Transverse colon (tissue), 4 donors: ENCODE measurements around the gene USP34. TPM values are rescaled to one million over a fixed set of nuclear protein-coding genes. Genes with fewer than 3 reads are reported as not detected.

Experiments used
- DNase-seq: peaks from one replicate; pipeline ENCODE4 v3.0.0-alpha.2; 2019
- H3K27ac ChIP-seq, 4 donors: fragments of 200-600 bp; sonication (generic); 2 replicates each; pipeline ENCODE4 v1.5.1; 2016 to 2018; ENCODE audit warnings: inconsistent platforms in 4 of 4
- H3K27me3 ChIP-seq: fragments of 200-600 bp; sonication (generic); 2 replicates; pipeline ENCODE4 v1.5.1; 2017; ENCODE audit warnings: inconsistent platforms
- H3K36me3 ChIP-seq, 4 donors: fragments of 200-600 bp; sonication (generic); 2 replicates each; pipeline ENCODE4 v1.5.1; 2017 to 2019; ENCODE audit warnings: inconsistent platforms in 4 of 4
- H3K4me1 ChIP-seq, 4 donors: fragments of 200-600 bp; sonication (generic); 2 replicates each; pipeline ENCODE4 v1.5.1; 2017 to 2020; ENCODE audit warnings: inconsistent platforms in 4 of 4
- H3K4me3 ChIP-seq, 4 donors: fragments of 200-600 bp; sonication (generic); 1 replicate in 1 of 4; 2 replicates in 3 of 4; pipeline versions ENCODE4 v1.5.1 to v1.6.1; 2017 to 2019; ENCODE audit warnings: inconsistent platforms in 4 of 4
- H3K9me3 ChIP-seq, 2 donors: fragments of 200-600 bp; sonication (generic); 2 replicates each; pipeline ENCODE4 v1.5.1; 2017 to 2019; ENCODE audit warnings: inconsistent platforms in 2 of 2
- EP300 ChIP-seq: sonication (generic); formaldehyde crosslinking; IDR thresholded peaks from one replicate; pipeline ENCODE4 v1.6.1; 2017; ENCODE audit warnings: antibody characterized with exemption, low read depth
- POLR2A ChIP-seq: fragments of 450-650 bp; IDR thresholded peaks from one replicate; pipeline ENCODE4 v1.6.1; 2016; ENCODE audit warnings: antibody characterized with exemption, mild to moderate bottlenecking, moderate library complexity
- POLR2AphosphoS5 ChIP-seq, 3 donors: sonication (generic); formaldehyde crosslinking; IDR thresholded peaks; one replicate each; pipeline ENCODE4 v1.6.1; 2016; ENCODE audit warnings: antibody characterized with exemption in 3 of 3
- WGBS, 2 donors: methylation state at CpG; one replicate each; pipeline ENCODE4 v1.1.5; 2018; ENCODE audit warnings: low coverage in 1 of 2; 5-methylcytosine and 5-hydroxymethylcytosine counted together
- in situ Hi-C, 4 donors: fragments of 200-750 bp; cut with MboI; loops; one replicate each; pipeline versions ENCODE4 v1.15.0 to v1.15.1; 2017; ENCODE audit warnings: low sequenced_read_pairs in 3 of 4, low pct_ligation_motif_present in 1 of 4, low pct_unique_long_range_greater_than_20kb in 1 of 4
- intact Hi-C: fragments of 100-400 bp; cut with DNase I; formaldehyde crosslinking; loops from one replicate; pipeline ENCODE4 v1.15.1; 2023; ENCODE audit warnings: low total_unique reads
- total RNA-seq, 4 donors: library from RNA; depleted of rRNA; stranded (reverse); fragments of >200 nt; gene quantifications; one replicate each; pipeline ENCODE4 v1.1.0, GENCODE V29; 2016
- TF ChIP-seq, protein P1 (sequence below), 5 experiments: fragments of 200-600 bp in 3 of 5; fragments of 450-650 bp in 2 of 5; sonication (generic) in 3 of 5; IDR thresholded peaks; 1 replicate in 2 of 5; 2 replicates in 3 of 5; pipeline ENCODE4 v1.5.1; 2016 to 2017; ENCODE audit warnings: antibody characterized with exemption in 5 of 5, inconsistent platforms in 3 of 5, mild to moderate bottlenecking in 2 of 5, moderate library complexity in 1 of 5

USP34 gene
- total RNA-seq, 4 donors from 2014 or later = 103 to 181 (median 115) TPM

DNA sequence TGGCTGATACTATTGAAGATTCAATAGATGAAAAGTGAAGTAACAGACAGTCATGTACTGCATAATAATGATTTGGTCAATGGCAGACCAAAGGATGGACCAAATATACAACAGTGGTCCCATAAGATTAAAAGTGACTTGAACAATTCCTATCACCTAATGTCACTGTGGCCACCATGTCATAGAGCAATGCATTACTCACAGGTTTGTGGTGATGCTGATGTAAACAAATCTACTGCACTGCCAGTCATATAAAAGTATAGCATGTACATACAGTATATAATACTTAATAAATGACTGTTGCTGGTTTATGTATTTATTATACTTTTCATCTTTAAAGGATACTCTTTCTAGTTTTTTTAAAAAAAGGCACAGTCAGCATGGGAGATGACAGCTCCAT lies 99.9 kb downstream of the USP34 start:
- Histone ChIP-seq H3K27me3 (no peaks in the 10 kb centered on the region), H3K9me3 (no peaks in the 10 kb centered on the region), H3K27ac (no peak overlapping the region), H3K4me3 (no peak overlapping the region), H3K4me1 (no peaks in the 10 kb centered on the region), H3K36me3 (peaks cover 0 to 43% (median 20%) of the 10 kb centered on the region in 4 donors)
- TF ChIP-seq POLR2A = no peak
- TF ChIP-seq POLR2AphosphoS5 (IDR thresholded peaks at IDR 0.05) = no peak
- TF ChIP-seq EP300 = no peak
- TF ChIP-seq, protein P1, sequence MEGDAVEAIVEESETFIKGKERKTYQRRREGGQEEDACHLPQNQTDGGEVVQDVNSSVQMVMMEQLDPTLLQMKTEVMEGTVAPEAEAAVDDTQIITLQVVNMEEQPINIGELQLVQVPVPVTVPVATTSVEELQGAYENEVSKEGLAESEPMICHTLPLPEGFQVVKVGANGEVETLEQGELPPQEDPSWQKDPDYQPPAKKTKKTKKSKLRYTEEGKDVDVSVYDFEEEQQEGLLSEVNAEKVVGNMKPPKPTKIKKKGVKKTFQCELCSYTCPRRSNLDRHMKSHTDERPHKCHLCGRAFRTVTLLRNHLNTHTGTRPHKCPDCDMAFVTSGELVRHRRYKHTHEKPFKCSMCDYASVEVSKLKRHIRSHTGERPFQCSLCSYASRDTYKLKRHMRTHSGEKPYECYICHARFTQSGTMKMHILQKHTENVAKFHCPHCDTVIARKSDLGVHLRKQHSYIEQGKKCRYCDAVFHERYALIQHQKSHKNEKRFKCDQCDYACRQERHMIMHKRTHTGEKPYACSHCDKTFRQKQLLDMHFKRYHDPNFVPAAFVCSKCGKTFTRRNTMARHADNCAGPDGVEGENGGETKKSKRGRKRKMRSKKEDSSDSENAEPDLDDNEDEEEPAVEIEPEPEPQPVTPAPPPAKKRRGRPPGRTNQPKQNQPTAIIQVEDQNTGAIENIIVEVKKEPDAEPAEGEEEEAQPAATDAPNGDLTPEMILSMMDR (IDR thresholded peaks at IDR 0.05) = no peak
- in situ Hi-C loops (no loop called here), intact Hi-C loops (no loop called here)
- no peak for DNase-seq

DNA sequence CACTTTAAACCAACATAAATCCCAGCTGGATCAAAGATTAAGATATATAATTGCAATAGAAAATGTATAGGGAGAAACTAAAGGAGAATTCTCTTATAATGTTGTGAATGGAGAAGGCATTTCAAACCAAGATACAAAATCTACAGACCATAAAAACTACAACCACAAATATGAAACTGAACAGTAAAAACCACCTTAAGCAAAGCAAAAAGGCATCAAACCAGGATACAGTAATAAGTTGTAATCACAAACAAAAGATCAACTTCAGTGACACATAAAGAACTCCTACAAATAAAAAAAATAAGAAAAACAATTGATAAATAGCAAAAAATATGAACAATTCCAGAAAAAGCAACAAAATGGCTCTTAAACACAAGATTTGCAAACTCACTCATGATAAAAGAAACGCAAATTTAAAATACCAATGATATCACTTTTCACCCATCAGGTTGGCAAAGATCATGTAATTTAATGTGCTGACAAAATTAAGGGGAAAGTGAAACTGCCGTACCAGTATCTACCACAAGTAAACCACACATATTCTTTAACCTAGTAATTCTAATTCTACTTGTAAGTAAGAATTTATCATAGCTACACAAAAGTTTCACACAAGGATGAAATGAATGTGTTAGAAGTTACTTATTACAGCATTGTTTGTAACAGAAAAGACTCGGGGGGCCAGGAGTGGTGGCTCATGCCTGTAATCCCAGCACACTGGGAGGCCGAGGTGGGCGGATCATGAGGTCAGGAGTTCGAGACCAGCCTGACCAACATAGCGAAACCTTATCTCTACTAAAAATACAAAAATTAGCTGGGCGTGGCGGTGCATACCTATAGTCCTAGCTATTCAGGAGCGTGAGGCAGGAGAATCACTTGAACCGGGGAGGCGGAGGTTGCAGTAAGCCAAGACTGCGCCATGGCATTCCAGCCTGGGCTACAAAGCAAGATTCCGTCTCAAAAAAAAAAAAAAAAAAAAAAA lies 101.9 kb downstream of the USP34 start:
- DNase-seq = no peak
- Histone ChIP-seq H3K4me3 (no peak overlapping the region), H3K36me3 (peaks cover 0 to 35% (median 13%) of the 10 kb centered on the region in 4 donors), H3K4me1 (peaks cover 0 to 4% (median 0%) of the 10 kb centered on the region in 4 donors), H3K9me3 (no peaks in the 10 kb centered on the region), H3K27ac (no peak overlapping the region), H3K27me3 (no peaks in the 10 kb centered on the region)
- WGBS, 2 donors = 63 to 90% methylated on average over 2 to 14 of the region's 14 CpGs
- in situ Hi-C loops (no loop called here), intact Hi-C loops (no loop called here)
- TF ChIP-seq EP300 (no peak), POLR2AphosphoS5 (IDR thresholded peaks at IDR 0.05) (no peak), POLR2A (no peak)
- TF ChIP-seq, protein P1 (IDR thresholded peaks at IDR 0.05) = no peak

DNA sequence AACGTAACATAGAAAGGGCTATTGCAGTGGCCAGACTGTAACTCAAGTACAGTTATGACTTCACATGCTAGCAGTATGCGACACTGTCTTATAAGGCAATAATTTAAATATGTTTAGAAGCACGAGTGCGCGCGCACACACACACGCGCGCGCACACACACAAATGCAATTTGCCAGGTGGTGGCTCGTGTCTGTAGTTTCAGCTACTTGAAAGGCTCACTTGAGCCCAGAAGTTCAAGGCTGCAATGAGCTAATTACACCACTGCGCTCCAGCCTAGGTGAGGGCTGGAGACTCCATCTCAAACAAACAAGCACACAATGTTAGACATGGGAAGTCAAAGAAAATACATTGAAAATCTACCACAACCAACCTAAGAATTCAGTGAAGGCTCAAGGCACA lies 103.7 kb downstream of the USP34 start:
- peaks cover 0 to 36% (median 11%) of the 10 kb centered on the region in 4 donors for H3K36me3 ChIP-seq
- TF ChIP-seq POLR2A = no peak
- no peak overlapping the region for H3K27ac ChIP-seq
- WGBS, 2 donors = 92 to 97% methylated on average over 6 to 12 of the region's 12 CpGs
- H3K4me3 ChIP-seq = no peak overlapping the region
- no peaks in the 10 kb centered on the region for H3K9me3 ChIP-seq
- in situ Hi-C loops (no loop called here), intact Hi-C loops (no loop called here)
- DNase-seq = no peak
- H3K27me3 ChIP-seq = no peaks in the 10 kb centered on the region
- peaks cover 0 to 4% (median 0%) of the 10 kb centered on the region in 4 donors for H3K4me1 ChIP-seq

DNA sequence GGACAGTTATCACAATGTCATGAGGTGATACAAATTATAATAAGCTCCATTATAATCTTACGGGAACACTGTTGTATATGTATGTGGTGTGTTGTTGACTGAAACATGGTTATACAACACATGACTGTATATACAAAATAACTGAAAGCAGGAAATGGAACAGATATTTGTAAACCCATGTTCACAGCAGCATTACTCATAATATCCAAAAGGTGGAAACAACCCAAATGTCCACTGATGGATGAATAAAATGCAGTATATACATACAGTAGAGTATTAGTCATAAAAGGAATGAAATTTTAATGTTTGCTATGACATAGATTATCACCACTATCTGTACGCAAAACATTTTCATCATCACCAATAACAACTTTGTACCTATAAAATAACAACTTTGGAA lies 107.3 kb downstream of the USP34 start:
- Histone ChIP-seq H3K4me3 (no peak overlapping the region), H3K27me3 (no peaks in the 10 kb centered on the region), H3K4me1 (peaks cover 0 to 4% (median under 1%) of the 10 kb centered on the region in 4 donors), H3K36me3 (peaks cover 0 to 24% (median 6%) of the 10 kb centered on the region in 4 donors), H3K27ac (no peak overlapping the region), H3K9me3 (no peaks in the 10 kb centered on the region)
- in situ Hi-C loops = no loop called here
- intact Hi-C loops = no loop called here
- DNase-seq = no peak
- WGBS, 2 donors = 91 to 93% methylated on average over 2 of the region's 2 CpGs
- no peak for TF ChIP-seq POLR2A
- TF ChIP-seq, protein P1 (IDR thresholded peaks at IDR 0.05) = no peak
- no peak for TF ChIP-seq POLR2AphosphoS5 (IDR thresholded peaks at IDR 0.05)
- no peak for TF ChIP-seq EP300
